MG63 (cell line): Measurements from ENCODE around the gene ATP2C2. TPM values are rescaled to one million over a fixed set of nuclear protein-coding genes. Genes with fewer than 3 reads are reported as not detected.

Experiments
- DNase-seq: peaks from one replicate; pipeline ENCODE4 v3.0.0-alpha.2; 2020
- H3K27me3 ChIP-seq: fragments of 250-450 bp; sonication (Bioruptor Pico); 2 replicates; pipeline ENCODE4 v1.5.1; 2020; ENCODE audit warnings: mild to moderate bottlenecking, moderate library complexity
- H3K36me3 ChIP-seq: fragments of 250-450 bp; sonication (Bioruptor Pico); 2 replicates; pipeline ENCODE4 v1.5.1; 2020; ENCODE audit warnings: mild to moderate bottlenecking, moderate library complexity
- H3K4me3 ChIP-seq: fragments of 250-450 bp; sonication (Bioruptor Pico); 2 replicates; pipeline ENCODE4 v1.5.1; 2020; ENCODE audit warnings: mild to moderate bottlenecking, moderate library complexity
- H3K9me3 ChIP-seq: fragments of 250-450 bp; sonication (Bioruptor Pico); 2 replicates; pipeline ENCODE4 v1.5.1; 2020; ENCODE audit warnings: mild to moderate bottlenecking, moderate library complexity
- total RNA-seq: library from RNA; depleted of rRNA; stranded (reverse); fragments of >200 nt; shearing (Covaris generic); gene quantifications from 2 replicates; pipeline ENCODE4 v1.2.3, GENCODE V29; 2014; ENCODE audit warnings: low replicate concordance; rRNA removed

ATP2C2 gene
- total RNA-seq, 1 experiment from 2014 or later = not detected

DNA sequence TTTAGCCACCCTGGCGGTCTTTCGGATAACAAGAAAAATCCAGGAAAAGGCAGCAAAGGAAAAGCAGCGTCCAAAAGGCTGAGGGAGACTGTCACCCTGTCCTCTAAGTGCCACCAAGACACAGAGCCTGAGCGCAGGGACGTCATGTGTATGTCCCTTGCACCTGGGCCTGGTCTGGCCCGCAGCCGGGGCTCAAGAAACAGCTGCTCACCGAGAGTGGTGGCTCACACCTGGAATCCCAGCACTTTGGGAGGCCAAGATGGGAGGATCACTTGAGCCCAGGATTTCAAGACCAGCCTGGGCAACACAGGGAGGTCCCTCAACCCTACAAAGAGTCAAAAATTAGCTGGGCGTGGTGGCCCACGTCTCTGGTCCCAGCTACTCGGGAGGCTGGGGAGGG is 145.3 kb downstream of the ATP2C2 start:
- Histone ChIP-seq H3K9me3 (no peaks in the 10 kb centered on the region), H3K4me3 (no peak overlapping the region), H3K36me3 (no peaks in the 10 kb centered on the region), H3K27me3 (no peaks in the 10 kb centered on the region)
- DNase-seq = no peak

Other genes with a start within 250 kb of the ATP2C2 start
- gene HSDL1, start 223.4 kb upstream of the ATP2C2 start, total RNA-seq = 5.0 and 7.0 TPM in 2 replicates
- gene DNAAF1, start 223.2 kb upstream of the ATP2C2 start, total RNA-seq = not detected in 2 replicates
- gene TAF1C, start 181.5 kb upstream of the ATP2C2 start, total RNA-seq = 10.3 and 16.6 TPM in 2 replicates
- not detected in 2 replicates for gene ADAD2, start 177.4 kb upstream of the ATP2C2 start, total RNA-seq
- not detected in 2 replicates for gene KCNG4, start 128.5 kb upstream of the ATP2C2 start, total RNA-seq
- 0.40 TPM in 1 of 2 replicates, not detected in the other for gene WFDC1, start 73.7 kb upstream of the ATP2C2 start, total RNA-seq
- 12.3 and 15.0 TPM in 2 replicates for gene MEAK7, start 136.1 kb downstream of the ATP2C2 start, total RNA-seq
- gene COTL1, start 249.5 kb downstream of the ATP2C2 start, total RNA-seq = 172 and 175 TPM in 2 replicates